ENCODE data around the gene SLC17A5. TPM values are rescaled to one million over a fixed set of nuclear protein-coding genes. Genes with fewer than 3 reads are reported as not detected.

Gene SLC17A5
- total and polyA plus RNA-seq, 2 donors (not counting 1 experiment from before 2014, with no cell fraction given): 2.1 to 8.0 TPM

DNA sequence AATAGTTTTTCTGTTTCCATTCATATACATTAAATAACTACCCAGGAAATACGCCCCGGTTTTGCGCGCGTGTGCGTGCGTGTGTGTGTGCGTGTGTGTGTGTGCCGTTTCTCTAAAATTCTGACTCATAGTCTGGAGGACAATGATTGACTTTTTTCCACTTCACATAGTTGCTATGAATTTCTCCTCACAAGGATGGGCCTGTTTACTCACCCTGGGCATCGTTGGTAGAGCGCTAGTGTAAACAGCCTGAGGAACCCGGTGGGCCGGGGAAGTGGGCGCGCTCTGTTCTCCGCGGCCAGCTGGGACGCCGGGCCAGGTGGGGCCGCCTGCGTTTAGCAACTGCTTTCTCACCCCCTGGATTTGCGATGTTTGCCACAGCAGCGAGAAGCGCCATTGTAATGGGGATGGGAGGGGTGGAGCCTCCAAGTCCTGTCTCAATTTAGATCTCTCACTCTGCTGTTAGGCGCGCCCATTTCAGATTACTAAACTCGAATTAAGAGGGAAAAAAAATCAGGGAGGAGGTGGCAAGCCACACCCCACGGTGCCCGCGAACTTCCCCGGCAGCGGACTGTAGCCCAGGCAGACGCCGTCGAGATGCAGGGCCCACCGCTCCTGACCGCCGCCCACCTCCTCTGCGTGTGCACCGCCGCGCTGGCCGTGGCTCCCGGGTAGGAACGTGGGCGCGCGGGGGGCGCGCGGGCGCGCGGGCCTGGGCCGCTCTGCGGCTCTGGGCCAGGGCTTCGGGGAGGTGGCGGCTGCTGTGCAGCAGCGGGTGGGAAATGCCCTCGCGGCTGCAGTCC is 42.0 kb upstream of the SLC17A5 start, which contains the start of gene CD109:
Gene CD109 (plus strand): TSS at position 585 of the 803 bp plus-strand sequence. CDS start 13 bp downstream, at position 598.
- ATAC-seq (ENCODE audit: low read depth) (peak; percentile 41), DNase-seq (peak; percentile 29)
- peak within 1 kb of the TSS; percentile 56 for H3K9ac ChIP-seq (ENCODE audit: low read length)
- H3K27me3 ChIP-seq (replicated peaks in 1 of 4; ENCODE audit: control extremely low read depth in 1 of 4, control insufficient read depth in 3 of 4, insufficient read depth in 4 of 4, low read length in 3 of 4): peaks cover 0 to 21% (median 11%) of the 10 kb centered on the region in 4 experiments
- H3K36me3 ChIP-seq (replicated peaks in 1 of 2; ENCODE audit: control extremely low read depth in 1 of 2, control insufficient read depth in 1 of 2, extremely low read depth in 1 of 2, insufficient read depth in 2 of 2, low read length in 1 of 2): no peaks in the 10 kb centered on the region
- peak within 1 kb of the TSS; percentile 59 for H2AFZ ChIP-seq (ENCODE audit: insufficient read depth, low read depth, low read length, poor library complexity, severe bottlenecking)
- TF ChIP-seq EZH2 (IDR thresholded peaks at IDR 0.05; ENCODE audit: borderline replicate concordance, insufficient read depth, low read depth, low read length, poor library complexity, severe bottlenecking): no peak
- TF ChIP-seq, protein P1, sequence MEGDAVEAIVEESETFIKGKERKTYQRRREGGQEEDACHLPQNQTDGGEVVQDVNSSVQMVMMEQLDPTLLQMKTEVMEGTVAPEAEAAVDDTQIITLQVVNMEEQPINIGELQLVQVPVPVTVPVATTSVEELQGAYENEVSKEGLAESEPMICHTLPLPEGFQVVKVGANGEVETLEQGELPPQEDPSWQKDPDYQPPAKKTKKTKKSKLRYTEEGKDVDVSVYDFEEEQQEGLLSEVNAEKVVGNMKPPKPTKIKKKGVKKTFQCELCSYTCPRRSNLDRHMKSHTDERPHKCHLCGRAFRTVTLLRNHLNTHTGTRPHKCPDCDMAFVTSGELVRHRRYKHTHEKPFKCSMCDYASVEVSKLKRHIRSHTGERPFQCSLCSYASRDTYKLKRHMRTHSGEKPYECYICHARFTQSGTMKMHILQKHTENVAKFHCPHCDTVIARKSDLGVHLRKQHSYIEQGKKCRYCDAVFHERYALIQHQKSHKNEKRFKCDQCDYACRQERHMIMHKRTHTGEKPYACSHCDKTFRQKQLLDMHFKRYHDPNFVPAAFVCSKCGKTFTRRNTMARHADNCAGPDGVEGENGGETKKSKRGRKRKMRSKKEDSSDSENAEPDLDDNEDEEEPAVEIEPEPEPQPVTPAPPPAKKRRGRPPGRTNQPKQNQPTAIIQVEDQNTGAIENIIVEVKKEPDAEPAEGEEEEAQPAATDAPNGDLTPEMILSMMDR (IDR thresholded peaks at IDR 0.05): no peak
- peak within 1 kb of the TSS; percentile 12 to 47 (median 38) for H3K4me3 ChIP-seq (ENCODE audit: control extremely low read depth in 1 of 5, extremely low read depth in 1 of 5, insufficient read depth in 1 of 5, low read depth in 2 of 5, low read length in 4 of 5)
- no peaks in the 10 kb centered on the region for H4K20me1 ChIP-seq (ENCODE audit: control insufficient read depth, insufficient read depth, low read length, poor library complexity, severe bottlenecking)
- ChIA-PET POLR2A (no interaction called here), CTCF (interaction anchor here (0.6 kb wide), 1 partner anchor 17 kb away, joined by 3 read pairs; no protein-coding TSS in a partner anchor)
- intact Hi-C loops (cut with micrococcal nuclease): no loop called here
- no peaks in the 10 kb centered on the region for H3K79me2 ChIP-seq (ENCODE audit: control insufficient read depth, insufficient read depth, low read length)
- peaks cover 19% of the 10 kb centered on the region for H3K4me1 Mint-ChIP-seq
- peak within 1 kb of the TSS; percentile 76 for H3K4me2 ChIP-seq (replicated peaks; ENCODE audit: low read depth, low read length, poor library complexity, severe bottlenecking)
- H3K27me3 Mint-ChIP-seq: peaks cover 72% of the 10 kb centered on the region
- no peaks in the 10 kb centered on the region for H3K9me3 ChIP-seq (ENCODE audit: control extremely low read depth in 1 of 3, control insufficient read depth in 2 of 3, insufficient read depth in 1 of 3, low read length in 2 of 3)
- under 1% methylated on average over 48 of the region's 61 CpGs for WGBS (ENCODE audit: insufficient coverage)
- no peak within 1 kb of the TSS for H3K27ac ChIP-seq (ENCODE audit: low read length in 2 of 2)
- H3K4me1 ChIP-seq (ENCODE audit: control insufficient read depth in 2 of 2, insufficient read depth in 2 of 2, low read length in 2 of 2): peaks cover 13 to 14% of the 10 kb centered on the region in 2 donors
- peak within 1 kb of the TSS; percentile 85 for H3K4me3 Mint-ChIP-seq
- H3K27ac Mint-ChIP-seq: no peak within 1 kb of the TSS
- H3K9me3 Mint-ChIP-seq (ENCODE audit: insufficient read depth): no peaks in the 10 kb centered on the region
